NCI-H1105 (cell line): ENCODE measurements around the gene ARHGAP15.

Source experiments
- DNase-seq: peaks from one replicate; lab custom pipeline; 2025; lab: John Stamatoyannopoulos, UW

Gene ARHGAP15

GRCh38 chr2:143581134-143581533 is 451.9 kb downstream of the ARHGAP15 start:
- no peak for DNase-seq

GRCh38 chr2:143582046-143582747 is 453.0 kb downstream of the ARHGAP15 start:
- DNase-seq: no peak

GRCh38 chr2:143584936-143585335 is 455.7 kb downstream of the ARHGAP15 start:
- DNase-seq: no peak

- no peak for DNase-seq
Observed at GRCh38 chr2:143586119-143586518, 456.9 kb downstream of the ARHGAP15 start.

- DNase-seq: no peak
Observed at GRCh38 chr2:143588746-143589145, 459.5 kb downstream of the ARHGAP15 start.

- DNase-seq: no peak
Observed at GRCh38 chr2:143594161-143594560, 464.9 kb downstream of the ARHGAP15 start.

GRCh38 chr2:143594745-143595144 is 465.5 kb downstream of the ARHGAP15 start:
- DNase-seq: no peak

GRCh38 chr2:143600116-143600515 is 470.9 kb downstream of the ARHGAP15 start:
- no peak for DNase-seq

GRCh38 chr2:143601828-143602227 is 472.6 kb downstream of the ARHGAP15 start:
- no peak for DNase-seq

- DNase-seq: no peak
Observed at GRCh38 chr2:143603035-143603655, 473.9 kb downstream of the ARHGAP15 start.

GRCh38 chr2:143603846-143604565 is 474.8 kb downstream of the ARHGAP15 start:
- no peak for DNase-seq

- DNase-seq: no peak
Observed at GRCh38 chr2:143604566-143604959, 475.3 kb downstream of the ARHGAP15 start.

GRCh38 chr2:143607231-143608062 is 478.2 kb downstream of the ARHGAP15 start:
- DNase-seq: no peak

- DNase-seq: no peak
Observed at GRCh38 chr2:143608063-143608423, 478.8 kb downstream of the ARHGAP15 start.

GRCh38 chr2:143608758-143609157 is 479.5 kb downstream of the ARHGAP15 start:
- no peak for DNase-seq

GRCh38 chr2:143611336-143611735 is 482.1 kb downstream of the ARHGAP15 start:
- no peak for DNase-seq

GRCh38 chr2:143615562-143615961 is 486.3 kb downstream of the ARHGAP15 start:
- DNase-seq: no peak

GRCh38 chr2:143616452-143616851 is 487.2 kb downstream of the ARHGAP15 start:
- no peak for DNase-seq

- DNase-seq: peak; percentile 44
Observed at GRCh38 chr2:143617803-143618415, 488.7 kb downstream of the ARHGAP15 start.

- DNase-seq: no peak
Observed at GRCh38 chr2:143622106-143622505, 492.9 kb downstream of the ARHGAP15 start.

- no peak for DNase-seq
Observed at GRCh38 chr2:143623231-143623908, 494.2 kb downstream of the ARHGAP15 start.
